Measurements from ENCODE around the gene GALNT18. TPM values are rescaled to one million over a fixed set of nuclear protein-coding genes. Genes with fewer than 3 reads are reported as not detected.

GALNT18 gene
- total and polyA plus RNA-seq, 4 donors, result 2.1 to 11.0 (median 3.8) TPM

- Histone ChIP-seq H3K4me3 (ENCODE audit: low read depth in 1 of 3, low read length in 3 of 3) (no peak overlapping the region), H3K27me3 (ENCODE audit: control insufficient read depth in 4 of 4, insufficient read depth in 4 of 4, low read length in 3 of 4) (no peaks in the 10 kb centered on the region), H3K36me3 (ENCODE audit: control insufficient read depth in 4 of 4, insufficient read depth in 3 of 4, low read depth in 1 of 4, low read length in 3 of 4) (peaks cover 0 to 15% (median 5%) of the 10 kb centered on the region in 4 donors), H3K27ac (ENCODE audit: low read depth in 1 of 2, low read length in 2 of 2) (no peak overlapping the region), H3K9ac (ENCODE audit: low read depth in 1 of 2, low read length in 2 of 2) (no peak overlapping the region), H3K4me1 (ENCODE audit: control insufficient read depth in 4 of 4, insufficient read depth in 4 of 4, low read length in 3 of 4) (peaks cover 0 to 20% (median 12%) of the 10 kb centered on the region in 4 donors), H3K9me3 (ENCODE audit: control insufficient read depth in 4 of 4, low read length in 3 of 4) (no peaks in the 10 kb centered on the region)
- WGBS, result 99% methylated on average over 2 of the region's 2 CpGs
- no peak for TF ChIP-seq FOXA2 (IDR thresholded peaks at IDR 0.05)
- TF ChIP-seq MAX (IDR thresholded peaks at IDR 0.05), result no peak
- no peak for TF ChIP-seq HNF4G (IDR thresholded peaks at IDR 0.05)
- TF ChIP-seq NR2F2 (IDR thresholded peaks at IDR 0.05), result no peak
- no peak for TF ChIP-seq ZBTB33 (IDR thresholded peaks at IDR 0.05)
- no peak for TF ChIP-seq GABPA (IDR thresholded peaks at IDR 0.05 in 1 of 2, conservative IDR thresholded peaks at IDR 0.05 in 1 of 2)
- no peak for TF ChIP-seq YY1 (IDR thresholded peaks at IDR 0.05)
- no peak for TF ChIP-seq FOXA1 (IDR thresholded peaks at IDR 0.05)
- no peak for TF ChIP-seq HNF4A (conservative IDR thresholded peaks at IDR 0.05)
- TF ChIP-seq REST (IDR thresholded peaks at IDR 0.05), result no peak
- TF ChIP-seq EGR1 (IDR thresholded peaks at IDR 0.05; ENCODE audit: low read depth in 2 of 2), result no peak
- TF ChIP-seq RXRA (IDR thresholded peaks at IDR 0.05), result no peak
- no peak for TF ChIP-seq CTCF (IDR thresholded peaks at IDR 0.05; ENCODE audit: low read depth, low read length, missing input control)
- no peak for TF ChIP-seq RAD21 (IDR thresholded peaks at IDR 0.05)
- no peak for TF ChIP-seq SP1 (IDR thresholded peaks at IDR 0.05)
- TF ChIP-seq ATF3 (IDR thresholded peaks at IDR 0.05), result no peak
- TF ChIP-seq TAF1 (conservative IDR thresholded peaks at IDR 0.05), result no peak
- DNase-seq (ENCODE audit: low spot score), result no peak
Observed at GRCh38 chr11:11380340-11380739, 241.5 kb downstream of the GALNT18 start.

Measured in liver (tissue), 9 donors.